HepG2 (cell line): Measurements from ENCODE around the gene SPAG7. TPM values are rescaled to one million over a fixed set of nuclear protein-coding genes. Genes with fewer than 3 reads are reported as not detected.

Source experiments
- AGO1 ChIP-seq: fragments of 200-400 bp; formaldehyde crosslinking; IDR thresholded peaks from 2 replicates; pipeline ENCODE4 v1.6.1; 2017; ENCODE audit warnings: mild to moderate bottlenecking, low read depth, low read length, moderate library complexity; ENCODE audit not compliant: poor library complexity, severe bottlenecking
- BRF2 ChIP-seq: sonication (generic); formaldehyde crosslinking; IDR thresholded peaks from 2 replicates; pipeline ENCODE4 v1.8.1; 2022; ENCODE audit warnings: mild to moderate bottlenecking, missing genetic modification reagents
- CHD4 ChIP-seq: fragments of 200-600 bp; sonication (generic); IDR thresholded peaks from 2 replicates; pipeline ENCODE4 v1.7.0; 2017; ENCODE audit warnings: mild to moderate bottlenecking, low read length, borderline replicate concordance
- FOXP4 ChIP-seq: sonication (generic); formaldehyde crosslinking; IDR thresholded peaks from 2 replicates; pipeline ENCODE4 v1.4.0; 2020; ENCODE audit warnings: missing genetic modification reagents
- IRX3 ChIP-seq: sonication (generic); formaldehyde crosslinking; IDR thresholded peaks from 2 replicates; pipeline ENCODE4 v1.8.1; 2023; ENCODE audit warnings: mild to moderate bottlenecking, low read depth, missing genetic modification reagents, borderline replicate concordance
- JUNB ChIP-seq: sonication (generic); formaldehyde crosslinking; IDR thresholded peaks from 2 replicates; pipeline ENCODE4 v1.8.0; 2022; ENCODE audit warnings: missing genetic modification reagents, mild to moderate bottlenecking, borderline replicate concordance
- MATR3 ChIP-seq: sonication (generic); formaldehyde crosslinking; IDR thresholded peaks from 2 replicates; pipeline ENCODE4 v1.4.0; 2020; ENCODE audit warnings: missing genetic modification reagents
- PAF1 ChIP-seq: IDR thresholded peaks from 2 replicates; pipeline ENCODE4 v1.6.1; 2016; ENCODE audit warnings: missing genetic modification reagents, missing compliant biosample characterization
- POGZ ChIP-seq: sonication (generic); formaldehyde crosslinking; IDR thresholded peaks from 2 replicates; pipeline ENCODE4 v1.4.0; 2020; ENCODE audit warnings: mild to moderate bottlenecking, missing genetic modification reagents
- SMARCE1 ChIP-seq: fragments of 450-650 bp; IDR thresholded peaks from 2 replicates; pipeline ENCODE4 v1.6.1; 2017; ENCODE audit warnings: borderline replicate concordance
- TERF1 ChIP-seq: sonication (generic); formaldehyde crosslinking; IDR thresholded peaks from 2 replicates; pipeline ENCODE4 v1.8.0; 2022; ENCODE audit warnings: mild to moderate bottlenecking, missing genetic modification reagents, moderate library complexity
- THAP11 ChIP-seq: IDR thresholded peaks from 2 replicates; pipeline ENCODE4 v1.6.1; 2016; ENCODE audit warnings: missing biosample characterization, missing genetic modification reagents
- XBP1 ChIP-seq: sonication (generic); formaldehyde crosslinking; IDR thresholded peaks from 2 replicates; pipeline ENCODE4 v1.5.0; 2020; ENCODE audit warnings: missing genetic modification reagents
- ZBTB33 ChIP-seq: sonication (generic); formaldehyde crosslinking; IDR thresholded peaks from 2 replicates; pipeline ENCODE4 v1.4.0; 2020; ENCODE audit warnings: missing genetic modification reagents
- ZBTB34 ChIP-seq: sonication (generic); formaldehyde crosslinking; IDR thresholded peaks from 2 replicates; pipeline ENCODE4 v1.8.0; 2022; ENCODE audit warnings: mild to moderate bottlenecking, missing genetic modification reagents
- ZBTB44 ChIP-seq: sonication (generic); formaldehyde crosslinking; IDR thresholded peaks from 2 replicates; pipeline ENCODE4 v1.4.0; 2020; ENCODE audit warnings: missing genetic modification reagents
- ZNF235 ChIP-seq: sonication (generic); formaldehyde crosslinking; IDR thresholded peaks from 2 replicates; pipeline ENCODE4 v1.8.1; 2023; ENCODE audit warnings: mild to moderate bottlenecking, missing genetic modification reagents, borderline replicate concordance
- ZNF367 ChIP-seq: sonication (generic); formaldehyde crosslinking; IDR thresholded peaks from 2 replicates; pipeline ENCODE4 v1.4.0; 2020; ENCODE audit warnings: missing genetic modification reagents, borderline replicate concordance
- ZNF7 ChIP-seq: IDR thresholded peaks from 2 replicates; pipeline ENCODE4 v1.6.1; 2016; ENCODE audit warnings: missing biosample characterization, missing genetic modification reagents
- ZNF772 ChIP-seq: sonication (generic); formaldehyde crosslinking; IDR thresholded peaks from 2 replicates; pipeline ENCODE4 v1.5.0; 2020; ENCODE audit warnings: mild to moderate bottlenecking, missing genetic modification reagents
- polyA plus RNA-seq, 8 experiments: library from polyadenylated mRNA; depleted of rRNA in 3 of 8; stranded (reverse) in 7 of 8; unstranded in 1 of 8; fragments of >200 nt; fragmentation: Illumina TruSeq in 4 of 8; extraction: Trizol in 4 of 8; gene quantifications; 2 replicates each; pipeline versions ENCODE4 v1.2.1 to v1.2.3, GENCODE V29; 2011 to 2016; ENCODE audit warnings: low read depth in 4 of 8, missing spikeins in 1 of 8, mixed read lengths in 1 of 8; ENCODE audit not compliant: insufficient read depth in 1 of 8
- total RNA-seq, 5 experiments: library from RNA; depleted of rRNA; stranded (reverse); fragments of >200 nt; fragmentation: Illumina TruSeq; extraction: Trizol; gene quantifications; 2 replicates each; pipeline ENCODE4 v1.2.3, GENCODE V29; 2016; ENCODE audit warnings: low read depth in 1 of 5

SPAG7 gene
- total and polyA plus RNA-seq, 2 of the 13 experiments (the other 11 are each of a cell fraction or from before 2014, with no cell fraction given): 51.0 to 59.0 TPM

GRCh38 chr17:4949321-4950074, 18.1 kb downstream of the SPAG7 start (continued):
- TF ChIP-seq FOXP4 (CRISPR knock-in tag) (no peak; the same call in 1 of the 2 replicates), AGO1 (no peak), ZBTB34 (no peak), ZNF367 (CRISPR knock-in tag) (no peak), ZBTB44 (no peak), XBP1 (CRISPR knock-in tag) (no peak), SMARCE1 (no peak), ZNF772 (CRISPR knock-in tag) (no peak), ZBTB33 (CRISPR knock-in tag) (no peak), POGZ (no peak), JUNB (CRISPR knock-in tag) (peak; percentile 63; the same call in 1 of the 2 replicates), ZNF235 (CRISPR knock-in tag) (no peak; the same call in 1 of the 2 replicates), CHD4 (no peak), MATR3 (CRISPR knock-in tag) (no peak), IRX3 (CRISPR knock-in tag) (no peak), BRF2 (no peak), PAF1 (CRISPR knock-in tag) (no peak), ZNF7 (CRISPR knock-in tag) (no peak), TERF1 (no peak), THAP11 (CRISPR knock-in tag) (0 out of 2 replicates have a peak, but pooled peaks have one; percentile 28)
